LNCAP (cell line): ENCODE data around the gene NFE2L3.

Experiments
- TF ChIP-seq, protein P1 (sequence below): fragments of 450-650 bp; IDR thresholded peaks from 2 replicates; pipeline ENCODE4 v1.5.1; 2017; ENCODE audit warnings: mild to moderate bottlenecking

Gene NFE2L3

DNA sequence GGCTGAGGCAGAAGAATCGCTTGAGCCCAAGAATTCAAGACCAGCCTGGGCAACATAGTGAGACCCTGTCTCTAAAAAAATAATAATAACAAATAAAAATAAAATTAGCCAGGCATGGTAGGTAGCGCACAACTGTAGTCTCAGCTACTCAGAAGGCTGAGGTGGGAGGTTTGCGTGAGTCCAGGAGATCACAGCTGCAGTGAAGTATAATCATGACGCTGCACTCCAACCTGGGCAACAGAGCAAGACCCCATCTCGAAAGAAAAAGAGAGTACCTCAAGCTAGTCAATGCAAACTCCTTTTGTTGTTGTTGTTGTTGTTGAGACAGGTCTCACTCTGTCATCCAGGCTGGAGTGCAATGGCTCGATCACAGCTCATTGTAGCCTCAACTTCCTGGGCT lies 34.0 kb upstream of the NFE2L3 start:
- TF ChIP-seq, protein P1, sequence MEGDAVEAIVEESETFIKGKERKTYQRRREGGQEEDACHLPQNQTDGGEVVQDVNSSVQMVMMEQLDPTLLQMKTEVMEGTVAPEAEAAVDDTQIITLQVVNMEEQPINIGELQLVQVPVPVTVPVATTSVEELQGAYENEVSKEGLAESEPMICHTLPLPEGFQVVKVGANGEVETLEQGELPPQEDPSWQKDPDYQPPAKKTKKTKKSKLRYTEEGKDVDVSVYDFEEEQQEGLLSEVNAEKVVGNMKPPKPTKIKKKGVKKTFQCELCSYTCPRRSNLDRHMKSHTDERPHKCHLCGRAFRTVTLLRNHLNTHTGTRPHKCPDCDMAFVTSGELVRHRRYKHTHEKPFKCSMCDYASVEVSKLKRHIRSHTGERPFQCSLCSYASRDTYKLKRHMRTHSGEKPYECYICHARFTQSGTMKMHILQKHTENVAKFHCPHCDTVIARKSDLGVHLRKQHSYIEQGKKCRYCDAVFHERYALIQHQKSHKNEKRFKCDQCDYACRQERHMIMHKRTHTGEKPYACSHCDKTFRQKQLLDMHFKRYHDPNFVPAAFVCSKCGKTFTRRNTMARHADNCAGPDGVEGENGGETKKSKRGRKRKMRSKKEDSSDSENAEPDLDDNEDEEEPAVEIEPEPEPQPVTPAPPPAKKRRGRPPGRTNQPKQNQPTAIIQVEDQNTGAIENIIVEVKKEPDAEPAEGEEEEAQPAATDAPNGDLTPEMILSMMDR: no peak

- TF ChIP-seq, protein P1: no peak
Observed at GRCh38 chr7:26122745-26123144, 29.3 kb upstream of the NFE2L3 start.

DNA sequence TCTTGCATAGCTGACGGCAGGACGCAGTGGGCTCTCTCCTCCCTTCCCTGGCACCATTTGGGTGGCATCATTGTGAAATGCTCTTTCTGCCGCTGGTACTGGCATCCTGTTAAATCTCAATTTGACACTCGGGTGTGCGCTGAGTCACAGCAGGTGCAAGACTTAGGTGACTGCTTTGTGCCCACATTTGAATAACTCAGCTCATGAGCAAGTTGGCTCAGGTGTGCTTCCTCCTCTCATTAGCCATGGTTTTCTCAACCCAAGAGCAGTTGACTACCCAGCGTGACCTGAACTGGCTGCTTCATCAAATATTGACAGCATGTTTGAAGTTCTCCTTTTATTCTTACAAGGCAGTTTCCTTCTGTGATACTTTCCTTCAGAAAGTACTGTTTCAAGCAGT lies 24.6 kb upstream of the NFE2L3 start:
- TF ChIP-seq, protein P1: no peak

- TF ChIP-seq, protein P1: no peak
Observed at GRCh38 chr7:26131056-26131589, 20.9 kb upstream of the NFE2L3 start.

- TF ChIP-seq, protein P1: no peak
Observed at GRCh38 chr7:26135076-26135475, 16.9 kb upstream of the NFE2L3 start.

- TF ChIP-seq, protein P1: no peak
Observed at GRCh38 chr7:26135551-26135950, 16.4 kb upstream of the NFE2L3 start.

GRCh38 chr7:26136831-26137230 lies 15.2 kb upstream of the NFE2L3 start:
- TF ChIP-seq, protein P1: no peak

GRCh38 chr7:26140380-26140779 lies 11.6 kb upstream of the NFE2L3 start:
- TF ChIP-seq, protein P1: no peak
